Spinal cord (tissue), 10 donors: ENCODE measurements around the gene MEAF6. TPM values are rescaled to one million over a fixed set of nuclear protein-coding genes. Genes with fewer than 3 reads are reported as not detected.

ENCODE experiments used
- DNase-seq, 6 donors: peaks; one replicate each; pipeline versions ENCODE4 v3.0.0 to v3.0.0-alpha.2; 2013 to 2015; ENCODE audit warnings: low spot score in 6 of 6, low read depth in 4 of 6
- H3K27ac ChIP-seq: one replicate; pipeline ENCODE4 v1.5.1; 2013; ENCODE audit warnings: low read depth, low read length, control low read depth
- H3K27me3 ChIP-seq: one replicate; pipeline ENCODE4 v1.6.1; 2013; ENCODE audit warnings: low read length; ENCODE audit not compliant: control insufficient read depth, insufficient read depth
- H3K36me3 ChIP-seq: one replicate; pipeline ENCODE4 v1.6.1; 2013; ENCODE audit warnings: low read length; ENCODE audit not compliant: control insufficient read depth, insufficient read depth
- H3K4me1 ChIP-seq: one replicate; pipeline ENCODE4 v1.6.1; 2013; ENCODE audit warnings: low read length; ENCODE audit not compliant: control insufficient read depth, insufficient read depth
- H3K4me3 ChIP-seq: one replicate; pipeline ENCODE4 v1.5.1; 2013; ENCODE audit warnings: low read depth, low read length, control low read depth
- H3K9me3 ChIP-seq: one replicate; pipeline ENCODE4 v1.6.1; 2013; ENCODE audit warnings: low read length; ENCODE audit not compliant: control insufficient read depth, insufficient read depth
- WGBS: methylation state at CpG from one replicate; pipeline ENCODE4 v1.1.5; 2013; ENCODE audit warnings: missing lambda C conversion rate; ENCODE audit not compliant: insufficient coverage; 5-methylcytosine and 5-hydroxymethylcytosine counted together
- polyA plus RNA-seq, 2 donors: library from polyadenylated mRNA; unstranded; fragments of 120-200 nt; gene quantifications; one replicate each; pipeline ENCODE4 v1.2.1, GENCODE V29; 2013; ENCODE audit not compliant: insufficient read length in 2 of 2
- total RNA-seq, 2 donors: library from RNA; depleted of rRNA in 1 of 2; stranded (reverse); fragments of 120-200 nt in 1 of 2; fragments of >200 nt in 1 of 2; gene quantifications; one replicate each; pipeline versions ENCODE4 v1.2.3 to v1.2.4, GENCODE V29; 2013 to 2014
- donor health status: healthy.

Gene MEAF6
- total and polyA plus RNA-seq, 4 donors = 74.2 to 139 (median 105) TPM

GRCh38 chr1:37475380-37476086 lies 39.0 kb downstream of the MEAF6 start:
- 93% methylated on average over 21 of the region's 24 CpGs for WGBS
- Histone ChIP-seq H3K4me3 (peak overlapping the region; percentile 57), H3K27ac (no peak overlapping the region), H3K27me3 (peaks cover 12% of the 10 kb centered on the region), H3K4me1 (peaks cover 69% of the 10 kb centered on the region), H3K9me3 (no peaks in the 10 kb centered on the region), H3K36me3 (peaks cover 33% of the 10 kb centered on the region)
- no peak for DNase-seq

GRCh38 chr1:37474697-37475379 lies 39.7 kb downstream of the MEAF6 start:
- WGBS = 9% methylated on average over 33 of the region's 38 CpGs
- DNase-seq = peak in 1 of 6 donors; percentile 38
- H3K36me3 ChIP-seq = peaks cover 26% of the 10 kb centered on the region
- peaks cover 69% of the 10 kb centered on the region for H3K4me1 ChIP-seq
- H3K9me3 ChIP-seq = no peaks in the 10 kb centered on the region
- H3K27ac ChIP-seq = no peak overlapping the region
- H3K4me3 ChIP-seq = peak overlapping the region; percentile 57
- H3K27me3 ChIP-seq = peaks cover 12% of the 10 kb centered on the region

- H3K27ac ChIP-seq = no peak within 1 kb of the TSS
- H3K36me3 ChIP-seq = peaks cover 19% of the 10 kb centered on the region
- H3K9me3 ChIP-seq = no peaks in the 10 kb centered on the region
- peak within 1 kb of the TSS; percentile 61 for H3K4me3 ChIP-seq
- peaks cover 12% of the 10 kb centered on the region for H3K27me3 ChIP-seq
- peaks cover 65% of the 10 kb centered on the region for H3K4me1 ChIP-seq
- under 1% methylated on average over 74 of the region's 78 CpGs for WGBS
- DNase-seq = peak in 5 of 6 donors; percentile 54 to 93 (median 62)
These were observed 40.4 kb downstream of the MEAF6 start, which contains the start of gene ZC3H12A for GRCh38 chr1:37474046-37474696. ZC3H12A (plus strand) TSS chr1:37474580; CDS start chr1:37475497, 917 bp downstream.

- no peak overlapping the region for H3K27ac ChIP-seq
- 47% methylated on average over 11 of the region's 12 CpGs for WGBS
- H3K36me3 ChIP-seq = peaks cover 15% of the 10 kb centered on the region
- H3K9me3 ChIP-seq = no peaks in the 10 kb centered on the region
- H3K27me3 ChIP-seq = peaks cover 12% of the 10 kb centered on the region
- peak overlapping the region; percentile 61 for H3K4me3 ChIP-seq
- H3K4me1 ChIP-seq = peaks cover 65% of the 10 kb centered on the region
- peak in 1 of 6 donors; percentile 20 for DNase-seq
These were observed 41.0 kb downstream of the MEAF6 start for GRCh38 chr1:37473431-37474045.

- no peak overlapping the region for H3K27ac ChIP-seq
- no peak overlapping the region for H3K4me3 ChIP-seq
- no peak for DNase-seq
- H3K36me3 ChIP-seq = peaks cover 14% of the 10 kb centered on the region
- H3K9me3 ChIP-seq = no peaks in the 10 kb centered on the region
- H3K27me3 ChIP-seq = peaks cover 12% of the 10 kb centered on the region
- H3K4me1 ChIP-seq = peaks cover 64% of the 10 kb centered on the region
- WGBS = no CpG with 5 or more reads among the region's 1 CpG
These were observed 41.6 kb downstream of the MEAF6 start for GRCh38 chr1:37472994-37473393.

- DNase-seq = no peak
- WGBS = 64% methylated on average over 6 of the region's 7 CpGs
- H3K27me3 ChIP-seq = peaks cover 12% of the 10 kb centered on the region
- H3K36me3 ChIP-seq = peaks cover 8% of the 10 kb centered on the region
- no peak overlapping the region for H3K4me3 ChIP-seq
- H3K9me3 ChIP-seq = no peaks in the 10 kb centered on the region
- peaks cover 57% of the 10 kb centered on the region for H3K4me1 ChIP-seq
- H3K27ac ChIP-seq = peak overlapping the region; percentile 40
These were observed 42.3 kb downstream of the MEAF6 start for GRCh38 chr1:37472281-37472680.

- Histone ChIP-seq H3K27me3 (peaks cover 12% of the 10 kb centered on the region), H3K27ac (peak overlapping the region; percentile 40), H3K4me3 (no peak overlapping the region), H3K36me3 (peaks cover 4% of the 10 kb centered on the region), H3K9me3 (no peaks in the 10 kb centered on the region), H3K4me1 (peaks cover 50% of the 10 kb centered on the region)
- WGBS = 24% methylated on average over 10 of the region's 13 CpGs
- DNase-seq = peak in 1 of 6 donors; percentile 68
These were observed 43.0 kb downstream of the MEAF6 start for GRCh38 chr1:37471345-37472231.

GRCh38 chr1:37469386-37469785 lies 45.2 kb downstream of the MEAF6 start:
- no peak for DNase-seq
- Histone ChIP-seq H3K4me1 (peaks cover 30% of the 10 kb centered on the region), H3K27ac (no peak overlapping the region), H3K9me3 (no peaks in the 10 kb centered on the region), H3K27me3 (peaks cover 2% of the 10 kb centered on the region), H3K4me3 (no peak overlapping the region), H3K36me3 (no peaks in the 10 kb centered on the region)
- 96% methylated on average over 2 of the region's 3 CpGs for WGBS
